ENCODE data around the gene GAB2.

GRCh38 chr11:78314762-78315161 lies 102.9 kb downstream of the GAB2 start:
- TF ChIP-seq CTCF (IDR thresholded peaks at IDR 0.05) = no peak
- no peak for TF ChIP-seq EZH2 (IDR thresholded peaks at IDR 0.05; ENCODE audit: borderline replicate concordance, insufficient read depth, low read depth, low read length, poor library complexity, severe bottlenecking)
